ENCODE results near the gene CBL. TPM values are rescaled to one million over a fixed set of nuclear protein-coding genes. Genes with fewer than 3 reads are reported as not detected.
"Not testable (repeated sequence)": the region's sequence is repeated elsewhere in the genome, so short reads cannot be mapped to it uniquely, and the experiment has no call there.

CBL gene
- total and polyA plus RNA-seq, 5 donors = 3.3 to 13.3 (median 8.7) TPM

GRCh38 chr11:119210050-119210449 is 3.9 kb downstream of the CBL start:
- no peak for DNase-seq
- Histone ChIP-seq H3K9me3 (ENCODE audit: control insufficient read depth, low read length) (no peaks in the 10 kb centered on the region), H3K27ac (ENCODE audit: low read length) (no peak overlapping the region), H3K4me1 (ENCODE audit: control insufficient read depth, insufficient read depth, low read length) (peaks cover 2% of the 10 kb centered on the region), H3K27me3 (ENCODE audit: control insufficient read depth, insufficient read depth) (no peaks in the 10 kb centered on the region), H3K4me3 (ENCODE audit: low read length) (no peak overlapping the region)
- no peak for ATAC-seq
- intact Hi-C loops (cut with DNase I) = no loop called here
- 76% methylated on average over 3 of the region's 3 CpGs for WGBS

- H3K9me3 ChIP-seq (ENCODE audit: control insufficient read depth, low read length) = no peaks in the 10 kb centered on the region
- no peak overlapping the region for H3K4me3 ChIP-seq (ENCODE audit: low read length)
- H3K27me3 ChIP-seq (ENCODE audit: control insufficient read depth, insufficient read depth) = no peaks in the 10 kb centered on the region
- intact Hi-C loops (cut with DNase I) = no loop called here
- DNase-seq (no peak), ATAC-seq (no peak)
- WGBS = 91% methylated on average over 8 of the region's 8 CpGs
- H3K27ac ChIP-seq (ENCODE audit: low read length) = no peak overlapping the region
- H3K4me1 ChIP-seq (ENCODE audit: control insufficient read depth, insufficient read depth, low read length) = peaks cover 3% of the 10 kb centered on the region
Observed at GRCh38 chr11:119218141-119218878, 12.2 kb downstream of the CBL start.

GRCh38 chr11:119222308-119222707 is 16.2 kb downstream of the CBL start:
- no peak overlapping the region for H3K4me3 ChIP-seq (ENCODE audit: low read length)
- no peaks in the 10 kb centered on the region for H3K9me3 ChIP-seq (ENCODE audit: control insufficient read depth, low read length)
- no peak overlapping the region for H3K27ac ChIP-seq (ENCODE audit: low read length)
- intact Hi-C loops (cut with DNase I) = no loop called here
- peak; percentile 61 to 78 for ATAC-seq
- WGBS = 6% methylated on average over 2 of the region's 2 CpGs
- peaks cover 3% of the 10 kb centered on the region for H3K4me1 ChIP-seq (ENCODE audit: control insufficient read depth, insufficient read depth, low read length)
- no peak for DNase-seq
- H3K27me3 ChIP-seq (ENCODE audit: control insufficient read depth, insufficient read depth) = no peaks in the 10 kb centered on the region

DNA sequence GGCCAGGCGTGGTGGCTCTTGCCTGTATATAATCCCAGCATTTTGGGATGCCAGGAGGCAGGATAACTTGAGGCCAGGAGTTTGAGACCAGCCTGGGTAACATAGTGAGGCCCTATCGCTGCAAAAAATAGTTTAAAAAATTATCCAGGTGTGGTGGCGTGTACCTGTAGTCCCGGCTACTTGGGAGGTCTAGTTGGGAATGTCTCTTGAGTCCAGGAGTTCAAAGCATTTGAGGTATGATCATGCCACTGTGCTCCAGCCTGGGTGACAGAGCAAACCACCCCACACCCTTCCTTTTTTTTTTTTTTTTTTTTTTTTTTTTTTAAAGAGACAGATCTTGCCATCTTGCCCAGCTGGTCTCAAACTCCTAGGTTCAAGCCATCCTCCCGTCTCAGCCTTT is 16.8 kb downstream of the CBL start:
- ATAC-seq = no peak
- H3K9me3 ChIP-seq (ENCODE audit: control insufficient read depth, low read length) = no peaks in the 10 kb centered on the region
- H3K4me1 ChIP-seq (ENCODE audit: control insufficient read depth, insufficient read depth, low read length) = peaks cover 3% of the 10 kb centered on the region
- no peak overlapping the region for H3K27ac ChIP-seq (ENCODE audit: low read length)
- H3K4me3 ChIP-seq (ENCODE audit: low read length) = no peak overlapping the region
- WGBS = 95% methylated on average over 5 of the region's 5 CpGs
- intact Hi-C loops (cut with DNase I) = no loop called here
- no peak for DNase-seq
- H3K27me3 ChIP-seq (ENCODE audit: control insufficient read depth, insufficient read depth) = no peaks in the 10 kb centered on the region

GRCh38 chr11:119223856-119224255 is 17.7 kb downstream of the CBL start:
- ATAC-seq (no peak), DNase-seq (no peak)
- intact Hi-C loops (cut with DNase I) = no loop called here
- no peaks in the 10 kb centered on the region for H3K9me3 ChIP-seq (ENCODE audit: control insufficient read depth, low read length)
- H3K4me3 ChIP-seq (ENCODE audit: low read length) = no peak overlapping the region
- 100% methylated on average over 1 of the region's 1 CpG for WGBS
- peaks cover 3% of the 10 kb centered on the region for H3K4me1 ChIP-seq (ENCODE audit: control insufficient read depth, insufficient read depth, low read length)
- no peak overlapping the region for H3K27ac ChIP-seq (ENCODE audit: low read length)
- H3K27me3 ChIP-seq (ENCODE audit: control insufficient read depth, insufficient read depth) = no peaks in the 10 kb centered on the region

DNA sequence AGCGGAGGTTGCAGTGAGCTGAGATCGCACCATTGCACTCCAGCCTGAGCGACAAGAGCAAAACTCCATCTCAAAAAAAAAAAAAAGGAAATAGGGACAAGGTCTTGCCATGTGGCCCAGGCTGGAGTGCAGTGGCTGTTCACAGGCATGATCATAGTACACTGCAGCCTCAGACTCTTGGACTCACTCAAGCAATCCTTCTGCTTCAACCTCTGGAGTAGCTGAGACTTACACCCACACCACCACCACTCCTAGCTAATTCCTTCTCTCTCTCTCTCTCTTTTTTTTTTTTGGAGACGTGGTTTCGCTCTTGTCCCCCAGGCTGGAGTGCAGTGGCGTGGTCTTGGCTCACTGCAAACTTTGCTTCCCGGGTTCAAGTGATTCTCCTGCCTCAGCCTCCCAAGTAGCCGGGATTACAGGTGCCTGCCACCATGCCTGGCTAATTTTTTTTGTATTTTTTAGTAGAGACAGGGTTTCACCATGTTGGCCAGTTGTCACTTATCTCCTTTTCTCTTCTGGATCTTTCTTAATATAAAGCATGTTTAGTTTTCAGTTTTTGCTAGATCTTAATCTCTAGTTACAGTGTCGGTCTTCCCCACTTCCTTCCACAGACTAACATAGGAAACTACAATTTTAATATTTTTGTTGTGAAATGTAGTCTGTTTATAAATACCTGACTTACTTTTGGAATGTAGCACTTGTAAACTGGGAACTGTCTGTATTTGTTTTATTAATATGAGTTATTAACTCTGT is 22.6 kb downstream of the CBL start:
- H3K9me3 ChIP-seq (ENCODE audit: control insufficient read depth, low read length); H3K27me3 ChIP-seq (ENCODE audit: control insufficient read depth, insufficient read depth); ATAC-seq; H3K4me1 ChIP-seq (ENCODE audit: control insufficient read depth, insufficient read depth, low read length); H3K4me3 ChIP-seq (ENCODE audit: low read length); intact Hi-C loops (cut with DNase I); DNase-seq; H3K27ac ChIP-seq (ENCODE audit: low read length): not testable (repeated sequence)
- 86% methylated on average over 9 of the region's 9 CpGs for whole genome bisulfite sequencing

DNA sequence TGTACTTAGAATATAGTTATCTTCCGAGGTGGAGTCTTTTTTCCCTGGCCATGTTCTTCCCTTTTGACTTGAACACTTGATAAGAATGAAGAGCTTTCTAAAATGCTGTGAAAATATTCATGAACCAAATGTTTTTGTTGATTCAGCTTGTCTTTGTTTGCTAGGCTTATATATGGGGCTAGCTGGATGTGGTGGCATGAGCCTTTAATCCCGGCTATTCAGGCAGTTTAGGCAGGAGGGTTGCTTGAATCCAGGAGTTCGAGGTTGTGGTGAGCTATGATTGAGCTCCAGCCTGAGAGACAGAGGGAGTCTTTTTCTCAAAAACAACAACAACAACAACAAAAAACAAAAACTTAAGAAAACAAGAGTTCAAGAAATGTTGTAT is 23.1 kb downstream of the CBL start:
- DNase-seq (no peak), ATAC-seq (no peak)
- WGBS = 80% methylated on average over 3 of the region's 3 CpGs
- Histone ChIP-seq H3K4me3 (ENCODE audit: low read length) (no peak overlapping the region), H3K4me1 (ENCODE audit: control insufficient read depth, insufficient read depth, low read length) (no peaks in the 10 kb centered on the region), H3K27me3 (ENCODE audit: control insufficient read depth, insufficient read depth) (no peaks in the 10 kb centered on the region), H3K27ac (ENCODE audit: low read length) (no peak overlapping the region), H3K9me3 (ENCODE audit: control insufficient read depth, low read length) (no peaks in the 10 kb centered on the region)
- intact Hi-C loops (cut with DNase I) = no loop called here

- Histone ChIP-seq H3K9me3 (ENCODE audit: control insufficient read depth, low read length) (no peaks in the 10 kb centered on the region), H3K4me3 (ENCODE audit: low read length) (no peak overlapping the region), H3K27ac (ENCODE audit: low read length) (no peak overlapping the region), H3K27me3 (ENCODE audit: control insufficient read depth, insufficient read depth) (no peaks in the 10 kb centered on the region), H3K4me1 (ENCODE audit: control insufficient read depth, insufficient read depth, low read length) (no peaks in the 10 kb centered on the region)
- intact Hi-C loops (cut with DNase I) = no loop called here
- ATAC-seq (no peak), DNase-seq (no peak)
- WGBS = 86% methylated on average over 4 of the region's 4 CpGs
Observed at GRCh38 chr11:119229741-119230140, 23.6 kb downstream of the CBL start.

GRCh38 chr11:119236490-119236889 is 30.4 kb downstream of the CBL start:
- DNase-seq (no peak), ATAC-seq (no peak)
- no peaks in the 10 kb centered on the region for H3K9me3 ChIP-seq (ENCODE audit: control insufficient read depth, low read length)
- no peak overlapping the region for H3K4me3 ChIP-seq (ENCODE audit: low read length)
- H3K27me3 ChIP-seq (ENCODE audit: control insufficient read depth, insufficient read depth) = no peaks in the 10 kb centered on the region
- intact Hi-C loops (cut with DNase I) = no loop called here
- H3K4me1 ChIP-seq (ENCODE audit: control insufficient read depth, insufficient read depth, low read length) = no peaks in the 10 kb centered on the region
- H3K27ac ChIP-seq (ENCODE audit: low read length) = no peak overlapping the region

DNA sequence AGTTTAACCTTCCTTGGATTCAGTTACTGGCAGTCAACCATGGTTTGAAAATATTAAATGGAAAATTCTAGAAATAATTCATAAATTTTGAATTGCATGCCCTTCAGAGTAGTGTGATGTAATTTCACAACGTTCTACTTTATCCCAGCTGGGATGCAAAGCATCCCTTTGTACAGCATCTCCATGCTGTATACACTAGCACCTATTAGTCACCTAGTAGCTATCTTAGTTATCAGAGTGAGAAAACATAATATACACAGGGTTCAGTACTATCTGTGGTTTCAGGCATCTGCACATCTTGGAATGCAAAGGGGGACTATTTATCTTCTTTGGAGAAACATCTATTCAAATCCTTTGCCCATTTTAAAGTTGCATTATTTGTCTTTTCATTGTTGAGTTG is 30.8 kb downstream of the CBL start:
- ATAC-seq = no peak

DNA sequence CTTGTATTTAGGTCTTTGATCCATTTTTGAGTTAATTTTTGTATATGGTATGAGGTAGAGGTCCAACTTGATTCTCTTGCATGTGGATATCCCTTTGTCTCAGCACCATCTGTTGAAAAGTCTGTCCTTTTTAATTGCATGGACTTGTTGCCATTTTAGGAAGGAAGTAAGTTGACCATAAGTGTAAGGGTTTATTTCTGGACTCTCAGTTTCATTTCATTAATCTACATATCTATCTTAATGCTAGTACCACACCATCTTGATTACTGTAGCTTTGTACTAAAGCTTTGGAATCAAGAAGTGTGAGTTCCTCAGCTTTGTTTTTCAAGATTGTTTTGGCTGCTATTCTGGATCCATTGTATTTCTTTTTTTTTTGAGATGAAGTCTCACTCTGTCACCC is 31.4 kb downstream of the CBL start:
- no peaks in the 10 kb centered on the region for H3K27me3 ChIP-seq (ENCODE audit: control insufficient read depth, insufficient read depth)
- H3K4me3 ChIP-seq (ENCODE audit: low read length) = no peak overlapping the region
- DNase-seq (no peak), ATAC-seq (no peak)
- H3K9me3 ChIP-seq (ENCODE audit: control insufficient read depth, low read length) = no peaks in the 10 kb centered on the region
- intact Hi-C loops (cut with DNase I) = no loop called here
- H3K27ac ChIP-seq (ENCODE audit: low read length) = no peak overlapping the region
- no peaks in the 10 kb centered on the region for H3K4me1 ChIP-seq (ENCODE audit: control insufficient read depth, insufficient read depth, low read length)

More for the DNA sequence above, 30.8 kb downstream of the CBL start:
- H3K27me3 ChIP-seq (ENCODE audit: control insufficient read depth, insufficient read depth) = no peaks in the 10 kb centered on the region
- no peak overlapping the region for H3K4me3 ChIP-seq (ENCODE audit: low read length)
- WGBS = 72% methylated on average over 1 of the region's 1 CpG
- no peak for DNase-seq
- H3K27ac ChIP-seq (ENCODE audit: low read length) = no peak overlapping the region
- no peaks in the 10 kb centered on the region for H3K4me1 ChIP-seq (ENCODE audit: control insufficient read depth, insufficient read depth, low read length)
- H3K9me3 ChIP-seq (ENCODE audit: control insufficient read depth, low read length) = no peaks in the 10 kb centered on the region
- intact Hi-C loops (cut with DNase I) = no loop called here

Data from right cardiac atrium (tissue), 5 donors.